ENCODE measurements around the gene KATNB1.

Gene KATNB1

GRCh38 chr16:57797526-57798266 lies 62.1 kb downstream of the KATNB1 start:
- DNase-seq = no peak

GRCh38 chr16:57798267-57798810 lies 62.8 kb downstream of the KATNB1 start:
- DNase-seq = no peak

GRCh38 chr16:57798953-57799599 lies 63.5 kb downstream of the KATNB1 start:
- no peak for DNase-seq

GRCh38 chr16:57799600-57800199 lies 64.1 kb downstream of the KATNB1 start:
- DNase-seq = no peak

GRCh38 chr16:57800200-57801097 lies 64.9 kb downstream of the KATNB1 start:
- no peak for DNase-seq

- DNase-seq = no peak
Measured at GRCh38 chr16:57801098-57801808, 65.7 kb downstream of the KATNB1 start.

- DNase-seq = no peak
Measured at GRCh38 chr16:57801809-57802340, 66.3 kb downstream of the KATNB1 start.

- no peak for DNase-seq
Measured at GRCh38 chr16:57802341-57803133, 67.0 kb downstream of the KATNB1 start, which contains the start of gene KIFC3. TSS of gene KIFC3 (minus strand) at chr16:57802491. CDS start at chr16:57798243, 4,248 bp downstream.

- DNase-seq = no peak
Measured at GRCh38 chr16:57803134-57803990, 67.8 kb downstream of the KATNB1 start.

GRCh38 chr16:57804111-57804837 lies 68.7 kb downstream of the KATNB1 start:
- no peak for DNase-seq

- DNase-seq = no peak
Measured at GRCh38 chr16:57805176-57805575, 69.6 kb downstream of the KATNB1 start.

Measured in NK-92 treated with Interleukin-12 subunit alpha and Interleukin-12 subunit beta, amount 100 ng/mL, for 24 hours (cell line).